K562 (cell line): ENCODE measurements around the gene YPEL5. TPM values are rescaled to one million over a fixed set of nuclear protein-coding genes. Genes with fewer than 3 reads are reported as not detected.

ENCODE experiments used
- ATAC-seq: fragments of 200-7000 bp; cut with Tn5 transposase; 3 replicates; pipeline ENCODE4 v1.9.1; 2020; ENCODE audit warnings: moderate library complexity
- BruUV-seq: library from RNA; stranded (reverse); fragments of 400-500 nt; replicated peaks from 2 replicates; lab custom pipeline; 2021; lab: Mats Ljungman, UMichigan
- CTCF ChIA-PET: fragments of 300-600 bp; formaldehyde crosslinking; extraction: SDS; loops from one replicate; lab custom pipeline; 2021; ENCODE audit warnings: low intra/inter-chr PET ratio; lab: Yijun Ruan, JAX
- POLR2A ChIA-PET: fragments of 300-600, 350-650 bp; sonication (Branson Sonifier 250); formaldehyde crosslinking; extraction: SDS; loops from one replicate; lab custom pipeline; 2021; ENCODE audit warnings: antibody characterized with exemption, inconsistent platforms; lab: Yijun Ruan, JAX
- DNase-seq, 4 experiments: peaks; one replicate each; pipeline versions ENCODE4 v3.0.0 to v3.0.0-alpha.2; 2011 to 2018; ENCODE audit warnings: low spot score in 3 of 4, mixed read lengths in 3 of 4; ENCODE audit errors: extremely low read depth in 1 of 4
- FAIRE-seq: peaks from 2 replicates; lab custom pipeline; 2011; peaks lifted over from hg19 to GRCh38; lab: Jason Lieb, UNC
- H2AFZ ChIP-seq: 2 replicates; pipeline ENCODE4 v1.6.0; 2011; ENCODE audit warnings: low read depth, low read length, control low read depth, inconsistent platforms
- H3K27ac ChIP-seq: fragments of 200-600 bp; 3 replicates; pipeline ENCODE4 v1.8.0; 2011; ENCODE audit warnings: low read depth, mild to moderate bottlenecking, control low read depth, inconsistent platforms, low read length, moderate library complexity, mixed read lengths; ENCODE audit errors: extremely low read depth
- H3K27me3 ChIP-seq, 2 experiments: fragments of 300-600 bp in 1 of 2; 2 replicates in 1 of 2; 3 replicates in 1 of 2; pipeline versions ENCODE4 v1.6.0 to v1.8.0; 2011; ENCODE audit warnings: inconsistent platforms in 2 of 2, low read length in 2 of 2, mild to moderate bottlenecking in 1 of 2, mixed read lengths in 1 of 2, moderate library complexity in 1 of 2; ENCODE audit not compliant: control insufficient read depth in 2 of 2, insufficient read depth in 2 of 2
- H3K36me3 ChIP-seq: fragments of 300-600 bp; 3 replicates; pipeline ENCODE4 v1.8.0; 2011; ENCODE audit warnings: mild to moderate bottlenecking, low read length, inconsistent platforms; ENCODE audit not compliant: control insufficient read depth, insufficient read depth
- H3K4me1 ChIP-seq, 2 experiments: fragments of 200-600 bp in 1 of 2; replicated peaks in 1 of 2; 2 replicates in 1 of 2; 3 replicates in 1 of 2; pipeline versions ENCODE4 v1.5.1 to v1.8.0; 2011; ENCODE audit warnings: inconsistent platforms in 2 of 2, low read length in 2 of 2, mild to moderate bottlenecking in 1 of 2, mixed read lengths in 1 of 2, moderate library complexity in 1 of 2; ENCODE audit not compliant: control insufficient read depth in 2 of 2, insufficient read depth in 2 of 2
- H3K4me2 ChIP-seq: 2 replicates; pipeline ENCODE4 v1.6.1; 2011; ENCODE audit warnings: low read length, control low read depth, inconsistent platforms, mixed read lengths; ENCODE audit not compliant: insufficient read depth
- H3K4me3 ChIP-seq: fragments of 200-600 bp; sonication (generic), shearing (Covaris generic); 2 replicates; pipeline ENCODE4 v1.5.1; 2016; ENCODE audit warnings: control low read depth, inconsistent platforms
- H3K79me2 ChIP-seq: fragments of 200-600 bp; 3 replicates; pipeline ENCODE4 v1.8.0; 2011; ENCODE audit warnings: low read length, inconsistent platforms; ENCODE audit not compliant: control insufficient read depth, insufficient read depth
- H3K9ac ChIP-seq, 2 experiments: 2 replicates each; pipeline versions ENCODE4 v1.6.0 to v1.6.1; 2011; ENCODE audit warnings: low read depth in 2 of 2, low read length in 2 of 2, control low read depth in 1 of 2, inconsistent platforms in 1 of 2, mild to moderate bottlenecking in 1 of 2, mixed read lengths in 1 of 2; ENCODE audit not compliant: insufficient read depth in 1 of 2
- H3K9me1 ChIP-seq: one replicate; pipeline ENCODE4 v1.6.0; 2011; ENCODE audit warnings: inconsistent platforms, mild to moderate bottlenecking, low read length, moderate library complexity; ENCODE audit not compliant: control insufficient read depth, insufficient read depth
- H3K9me3 ChIP-seq: replicated peaks from 2 replicates; pipeline ENCODE4 v1.5.1; 2011; ENCODE audit warnings: low read depth, low read length, inconsistent platforms; ENCODE audit not compliant: control insufficient read depth, insufficient read depth
- H4K20me1 ChIP-seq: replicated peaks from 2 replicates; pipeline ENCODE4 v1.6.1; 2011; ENCODE audit warnings: low read length, inconsistent platforms, mixed read lengths; ENCODE audit not compliant: control insufficient read depth, insufficient read depth
- FOSL1 ChIP-seq: fragments of 200-800 bp; sonication (Bioruptor generic); conservative IDR thresholded peaks from 2 replicates; pipeline ENCODE4 v1.6.1; 2016; ENCODE audit warnings: missing genetic modification characterization, missing compliant biosample characterization
- FOXA3 ChIP-seq, 2 experiments: fragments of 450-650 bp in 1 of 2; sonication (generic) in 1 of 2; formaldehyde crosslinking; IDR thresholded peaks in 1 of 2; conservative IDR thresholded peaks in 1 of 2; 2 replicates each; pipeline versions ENCODE4 v1.4.0 to v1.8.0; 2020 to 2022; ENCODE audit warnings: mild to moderate bottlenecking in 2 of 2, missing genetic modification reagents in 1 of 2
- NFXL1 ChIP-seq: fragments of 450-650 bp; formaldehyde crosslinking; IDR thresholded peaks from 2 replicates; pipeline ENCODE4 v1.4.0; 2021; ENCODE audit warnings: mild to moderate bottlenecking
- ZNF239 ChIP-seq: fragments of 250-450 bp; sonication (Bioruptor Pico); IDR thresholded peaks from 2 replicates; pipeline ENCODE4 v1.4.0; 2020; ENCODE audit warnings: mild to moderate bottlenecking
- ZNF253 ChIP-seq: fragments of 250-450 bp; sonication (Bioruptor Pico); conservative IDR thresholded peaks from 2 replicates; pipeline ENCODE4 v1.6.1; 2021; ENCODE audit warnings: mild to moderate bottlenecking
- ZNF3 ChIP-seq: fragments of 250-450 bp; sonication (Bioruptor Pico); IDR thresholded peaks from 2 replicates; pipeline ENCODE4 v1.5.0; 2021; ENCODE audit warnings: mild to moderate bottlenecking, moderate library complexity
- ZNF316 ChIP-seq: fragments of 450-650 bp; IDR thresholded peaks from 2 replicates; pipeline ENCODE4 v1.6.1; 2016
- WGBS: fragments of 100-300 bp; shearing (Covaris generic); methylation state at CpG from one replicate; pipeline ENCODE4 v1.1.6; 2016; ENCODE audit warnings: low coverage, mixed read lengths; ENCODE audit not compliant: insufficient coverage; ENCODE audit errors: missing lambda C conversion rate; 5-methylcytosine and 5-hydroxymethylcytosine counted together
- in situ Hi-C: fragments of 300-500 bp; cut with MboI; formaldehyde crosslinking; loops from 4 replicates; pipeline ENCODE4 v1.15.0; 2018; ENCODE audit warnings: inconsistent platforms, mixed read lengths
- intact Hi-C: fragments of 100-400 bp; cut with micrococcal nuclease; formaldehyde crosslinking; loops from 2 replicates; pipeline ENCODE4 v1.14.2; 2022
- polyA plus RNA-seq, 8 experiments: library from polyadenylated mRNA; depleted of rRNA in 4 of 8; stranded (reverse) in 5 of 8; unstranded in 3 of 8; fragments of >200 nt; fragmentation: Nextera tagmentation in 2 of 8; fragmentation: Illumina TruSeq in 1 of 8; extraction: Ambion mirVana in 2 of 8; extraction: Trizol in 1 of 8; gene quantifications; 2 replicates each; pipeline versions ENCODE4 v1.2.1 to v1.2.3, GENCODE V29; 2011 to 2014; ENCODE audit warnings: inconsistent platforms in 1 of 8, missing spikeins in 1 of 8
- total RNA-seq, 7 experiments: library from RNA; depleted of rRNA in 6 of 7; stranded (reverse); fragments of >200 nt in 6 of 7; fragmentation: Illumina TruSeq in 2 of 7; extraction: Trizol in 2 of 7; gene quantifications; 2 replicates each; pipeline versions ENCODE4 v1.2.1 to v1.2.3, GENCODE V29; 2011 to 2021; ENCODE audit warnings: low replicate concordance in 1 of 7
- TF ChIP-seq, protein P1 (sequence below), 2 experiments: fragments of 450-650 bp in 1 of 2; sonication (generic) in 1 of 2; formaldehyde crosslinking in 1 of 2; IDR thresholded peaks; 2 replicates each; pipeline versions ENCODE4 v1.7.1 to v1.9.0; 2016 to 2022; ENCODE audit warnings: inconsistent platforms in 1 of 2, mild to moderate bottlenecking in 1 of 2, missing genetic modification reagents in 1 of 2
- TF ChIP-seq, protein P2 (sequence below): IDR thresholded peaks from 2 replicates; pipeline ENCODE4 v1.6.1; 2016; ENCODE audit warnings: missing genetic modification characterization, missing compliant biosample characterization

Gene YPEL5
- total and polyA plus RNA-seq, 9 of the 15 experiments (the other 6 are each of a cell fraction or from before 2014, with no cell fraction given), result 5.4 to 34.4 (median 12.3) TPM

- in situ Hi-C loops, result no loop called here
- no peaks in the 10 kb centered on the region; the same call in 1 of the 2 replicates for H4K20me1 ChIP-seq
- H3K79me2 ChIP-seq, result no peaks in the 10 kb centered on the region
- ChIA-PET POLR2A (no interaction called here), CTCF (no interaction called here)
- no peak for ATAC-seq
- H3K36me3 ChIP-seq, result no peaks in the 10 kb centered on the region
- H2AFZ ChIP-seq, result no peak overlapping the region
- H3K9me3 ChIP-seq, result no peaks in the 10 kb centered on the region
- 6% methylated on average over 8 of the region's 9 CpGs for WGBS
- no peaks in the 10 kb centered on the region for H3K9me1 ChIP-seq
- H3K9ac ChIP-seq, result no peak overlapping the region
- no peak for FAIRE-seq
- peaks cover 11 to 16% of the 10 kb centered on the region in 2 experiments; a peak in 4 of 5 replicates for H3K27me3 ChIP-seq
- intact Hi-C loops, result no loop called here
- H3K4me3 ChIP-seq, result no peak overlapping the region
- BruUV-seq, result no TSS peak
- H3K4me2 ChIP-seq, result no peak overlapping the region
- DNase-seq, result no peak
- H3K4me1 ChIP-seq, result no peaks in the 10 kb centered on the region
- H3K27ac ChIP-seq, result no peak overlapping the region
- TF ChIP-seq, protein P1, sequence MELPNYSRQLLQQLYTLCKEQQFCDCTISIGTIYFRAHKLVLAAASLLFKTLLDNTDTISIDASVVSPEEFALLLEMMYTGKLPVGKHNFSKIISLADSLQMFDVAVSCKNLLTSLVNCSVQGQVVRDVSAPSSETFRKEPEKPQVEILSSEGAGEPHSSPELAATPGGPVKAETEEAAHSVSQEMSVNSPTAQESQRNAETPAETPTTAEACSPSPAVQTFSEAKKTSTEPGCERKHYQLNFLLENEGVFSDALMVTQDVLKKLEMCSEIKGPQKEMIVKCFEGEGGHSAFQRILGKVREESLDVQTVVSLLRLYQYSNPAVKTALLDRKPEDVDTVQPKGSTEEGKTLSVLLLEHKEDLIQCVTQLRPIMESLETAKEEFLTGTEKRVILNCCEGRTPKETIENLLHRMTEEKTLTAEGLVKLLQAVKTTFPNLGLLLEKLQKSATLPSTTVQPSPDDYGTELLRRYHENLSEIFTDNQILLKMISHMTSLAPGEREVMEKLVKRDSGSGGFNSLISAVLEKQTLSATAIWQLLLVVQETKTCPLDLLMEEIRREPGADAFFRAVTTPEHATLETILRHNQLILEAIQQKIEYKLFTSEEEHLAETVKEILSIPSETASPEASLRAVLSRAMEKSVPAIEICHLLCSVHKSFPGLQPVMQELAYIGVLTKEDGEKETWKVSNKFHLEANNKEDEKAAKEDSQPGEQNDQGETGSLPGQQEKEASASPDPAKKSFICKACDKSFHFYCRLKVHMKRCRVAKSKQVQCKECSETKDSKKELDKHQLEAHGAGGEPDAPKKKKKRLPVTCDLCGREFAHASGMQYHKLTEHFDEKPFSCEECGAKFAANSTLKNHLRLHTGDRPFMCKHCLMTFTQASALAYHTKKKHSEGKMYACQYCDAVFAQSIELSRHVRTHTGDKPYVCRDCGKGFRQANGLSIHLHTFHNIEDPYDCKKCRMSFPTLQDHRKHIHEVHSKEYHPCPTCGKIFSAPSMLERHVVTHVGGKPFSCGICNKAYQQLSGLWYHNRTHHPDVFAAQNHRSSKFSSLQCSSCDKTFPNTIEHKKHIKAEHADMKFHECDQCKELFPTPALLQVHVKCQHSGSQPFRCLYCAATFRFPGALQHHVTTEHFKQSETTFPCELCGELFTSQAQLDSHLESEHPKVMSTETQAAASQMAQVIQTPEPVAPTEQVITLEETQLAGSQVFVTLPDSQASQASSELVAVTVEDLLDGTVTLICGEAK (IDR thresholded peaks at IDR 0.05), result no peak
- TF ChIP-seq, protein P1 (CRISPR knock-in tag; IDR thresholded peaks at IDR 0.05), result no peak
- TF ChIP-seq ZNF3 (CRISPR knock-in tag), result no peak
- peak in 1 of 2 experiments; percentile 51; a peak in 2 of 4 replicates for TF ChIP-seq FOXA3 (CRISPR knock-in tag; conservative IDR thresholded peaks at IDR 0.05 in 1 of 2, IDR thresholded peaks at IDR 0.05 in 1 of 2)
- TF ChIP-seq, protein P2, sequence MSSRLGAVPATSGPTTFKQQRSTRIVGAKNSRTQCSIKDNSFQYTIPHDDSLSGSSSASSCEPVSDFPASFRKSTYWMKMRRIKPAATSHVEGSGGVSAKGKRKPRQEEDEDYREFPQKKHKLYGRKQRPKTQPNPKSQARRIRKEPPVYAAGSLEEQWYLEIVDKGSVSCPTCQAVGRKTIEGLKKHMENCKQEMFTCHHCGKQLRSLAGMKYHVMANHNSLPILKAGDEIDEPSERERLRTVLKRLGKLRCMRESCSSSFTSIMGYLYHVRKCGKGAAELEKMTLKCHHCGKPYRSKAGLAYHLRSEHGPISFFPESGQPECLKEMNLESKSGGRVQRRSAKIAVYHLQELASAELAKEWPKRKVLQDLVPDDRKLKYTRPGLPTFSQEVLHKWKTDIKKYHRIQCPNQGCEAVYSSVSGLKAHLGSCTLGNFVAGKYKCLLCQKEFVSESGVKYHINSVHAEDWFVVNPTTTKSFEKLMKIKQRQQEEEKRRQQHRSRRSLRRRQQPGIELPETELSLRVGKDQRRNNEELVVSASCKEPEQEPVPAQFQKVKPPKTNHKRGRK (tag), result peak; percentile 73
- no peak for TF ChIP-seq ZNF316
- TF ChIP-seq FOSL1, result peak; percentile 72
- TF ChIP-seq ZNF239 (CRISPR knock-in tag), result no peak
- no peak for TF ChIP-seq ZNF253 (CRISPR knock-in tag)
- TF ChIP-seq NFXL1 (CRISPR knock-in tag), result no peak
These were observed 19.6 kb upstream of the YPEL5 start for GRCh38 chr2:30127016-30127893.
